ENCODE results near the gene ZFR2. TPM values are rescaled to one million over a fixed set of nuclear protein-coding genes. Genes with fewer than 3 reads are reported as not detected.
"Not testable (repeated sequence)": the region's sequence is repeated elsewhere in the genome, so short reads cannot be mapped to it uniquely, and the experiment has no call there.

Gene ZFR2
- total RNA-seq, 2 donors from 2014 or later: not detected

- H3K36me3 ChIP-seq: no peaks in the 10 kb centered on the region
- H3K4me1 ChIP-seq: peaks cover 7% of the 10 kb centered on the region
- no peaks in the 10 kb centered on the region for H3K27me3 ChIP-seq
- no peak for TF ChIP-seq CTCF (IDR thresholded peaks at IDR 0.05)
- H3K9me3 ChIP-seq: no peaks in the 10 kb centered on the region
- intact Hi-C loops (cut with DNase I): loop anchor here (10.0 kb wide), 1 partner anchor 55 kb away; no protein-coding TSS in a partner anchor
- no peak for DNase-seq
- H3K4me3 ChIP-seq: no peak overlapping the region
- no peak overlapping the region for H3K27ac ChIP-seq
- H3K9ac ChIP-seq (ENCODE audit: low read depth in 2 of 2, low read length in 2 of 2): no peak overlapping the region
Measured at GRCh38 chr19:3759482-3760254, 109.2 kb downstream of the ZFR2 start.

- DNase-seq: not testable (repeated sequence)
Measured at GRCh38 chr19:3758297-3758696, 110.5 kb downstream of the ZFR2 start.

GRCh38 chr19:3757705-3758104 lies 111.1 kb downstream of the ZFR2 start:
- intact Hi-C loops (cut with DNase I); H3K9ac ChIP-seq (ENCODE audit: low read depth in 2 of 2, low read length in 2 of 2); H3K36me3 ChIP-seq; H3K4me1 ChIP-seq; H3K4me3 ChIP-seq; H3K9me3 ChIP-seq; DNase-seq; H3K27ac ChIP-seq; H3K27me3 ChIP-seq: not testable (repeated sequence)

More at GRCh38 chr19:3758297-3758696, 110.5 kb downstream of the ZFR2 start:
- H3K27ac ChIP-seq; H3K27me3 ChIP-seq; H3K9ac ChIP-seq (ENCODE audit: low read depth in 2 of 2, low read length in 2 of 2); H3K9me3 ChIP-seq; H3K4me3 ChIP-seq; H3K4me1 ChIP-seq; H3K36me3 ChIP-seq; intact Hi-C loops (cut with DNase I): not testable (repeated sequence)

Other genes starting within 250 kb of the ZFR2 start
- gene CACTIN, start 242.2 kb downstream of the ZFR2 start, total RNA-seq: 10 to 100 TPM; 12.0 to 35.1 TPM
- gene PIP5K1C, start 168.6 kb downstream of the ZFR2 start, total RNA-seq: 10 to 100 TPM; 22.8 to 31.2 TPM
- gene TJP3, start 160.7 kb downstream of the ZFR2 start, total RNA-seq: 100 to 1,000 TPM; 268 to 296 TPM
- gene APBA3, start 107.3 kb downstream of the ZFR2 start, total RNA-seq: 10 to 100 TPM; 21.0 to 29.3 TPM
- gene MRPL54, start 106.4 kb downstream of the ZFR2 start, total RNA-seq: 10 to 100 TPM; 73.7 to 86.9 TPM
- gene RAX2, start 96.8 kb downstream of the ZFR2 start, total RNA-seq: not detected
- 1 to 10 TPM in 1 of 2 donors, under 1 TPM in 1; 0.66 to 1.2 TPM for gene MATK, start 82.7 kb downstream of the ZFR2 start, total RNA-seq
- 1 to 10 TPM in 1 of 2 donors, under 1 TPM in 1; 0.12 to 1.0 TPM for gene ATCAY, start 11.6 kb upstream of the ZFR2 start, total RNA-seq
- under 1 TPM in 1 of 2 donors, not detected in 1; 0.27 TPM for gene NMRK2, start 64.0 kb upstream of the ZFR2 start, total RNA-seq
- gene DAPK3, start 102.1 kb upstream of the ZFR2 start, total RNA-seq: 10 to 100 TPM; 53.7 to 74.3 TPM
- gene EEF2, start 116.4 kb upstream of the ZFR2 start, total RNA-seq: 1,000 to 10,000 TPM; 2,109 to 2,241 TPM
- gene PIAS4, start 138.7 kb upstream of the ZFR2 start, total RNA-seq: 10 to 100 TPM; 29.9 to 31.5 TPM
- gene ZBTB7A, start 197.9 kb upstream of the ZFR2 start, total RNA-seq: 100 to 1,000 TPM; 110 to 123 TPM